ENCODE measurements around the gene ZNF121. TPM values are rescaled to one million over a fixed set of nuclear protein-coding genes. Genes with fewer than 3 reads are reported as not detected.

The ZNF121 gene
- total and polyA plus RNA-seq, 7 donors = 3.0 to 32.2 (median 15.6) TPM

DNA sequence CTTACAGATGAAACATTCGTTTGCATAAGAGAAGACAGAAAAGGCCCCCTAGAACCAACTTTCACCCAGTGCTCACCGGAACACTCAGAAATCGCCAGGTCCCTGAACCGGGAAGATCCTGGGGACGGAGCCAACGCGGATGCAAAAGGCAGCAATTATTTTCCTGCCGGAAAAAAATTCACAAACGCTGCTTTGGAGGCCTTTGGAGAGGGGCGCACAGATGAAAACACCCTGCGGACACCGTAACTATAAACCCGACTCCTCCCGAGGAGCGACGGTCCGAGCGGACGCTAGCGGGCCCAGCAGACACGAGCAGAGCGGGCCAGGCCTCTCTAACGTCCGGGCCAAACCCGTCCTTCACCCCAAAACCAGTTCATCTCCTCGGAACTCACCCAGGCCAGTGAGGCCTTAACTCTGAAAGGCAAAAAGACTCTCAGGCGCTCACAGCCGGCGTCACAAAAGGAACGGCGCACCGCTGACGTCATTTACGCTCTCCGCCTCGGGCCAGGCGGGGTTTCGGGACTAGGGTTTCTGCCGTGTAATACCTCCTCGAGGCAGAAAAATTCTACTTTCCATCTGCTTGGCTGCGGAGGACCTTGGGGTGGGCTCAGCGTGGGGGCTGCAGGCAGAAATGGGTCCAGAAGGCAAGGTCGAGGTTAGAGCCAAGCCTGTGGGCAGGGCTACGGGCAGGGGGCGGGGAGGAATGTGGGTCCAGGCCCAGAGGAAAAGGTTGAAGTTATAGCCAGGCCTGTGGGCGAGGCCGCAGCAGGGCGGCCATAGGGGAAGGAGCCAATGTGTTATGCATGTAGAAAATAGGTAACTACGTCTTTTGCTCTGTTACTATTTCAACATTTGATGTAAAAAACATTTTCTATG, 45.9 kb downstream of the ZNF121 start, which contains the start of gene ZNF426:
Gene ZNF426 (minus strand): TSS at position 463 of the 876 bp plus-strand sequence. CDS start 2,413 bp downstream, outside the sequence.
- WGBS, 3 donors = 0 to 1% (median 0%) methylated on average over 49 of the region's 49 CpGs
- TF ChIP-seq, protein P1, sequence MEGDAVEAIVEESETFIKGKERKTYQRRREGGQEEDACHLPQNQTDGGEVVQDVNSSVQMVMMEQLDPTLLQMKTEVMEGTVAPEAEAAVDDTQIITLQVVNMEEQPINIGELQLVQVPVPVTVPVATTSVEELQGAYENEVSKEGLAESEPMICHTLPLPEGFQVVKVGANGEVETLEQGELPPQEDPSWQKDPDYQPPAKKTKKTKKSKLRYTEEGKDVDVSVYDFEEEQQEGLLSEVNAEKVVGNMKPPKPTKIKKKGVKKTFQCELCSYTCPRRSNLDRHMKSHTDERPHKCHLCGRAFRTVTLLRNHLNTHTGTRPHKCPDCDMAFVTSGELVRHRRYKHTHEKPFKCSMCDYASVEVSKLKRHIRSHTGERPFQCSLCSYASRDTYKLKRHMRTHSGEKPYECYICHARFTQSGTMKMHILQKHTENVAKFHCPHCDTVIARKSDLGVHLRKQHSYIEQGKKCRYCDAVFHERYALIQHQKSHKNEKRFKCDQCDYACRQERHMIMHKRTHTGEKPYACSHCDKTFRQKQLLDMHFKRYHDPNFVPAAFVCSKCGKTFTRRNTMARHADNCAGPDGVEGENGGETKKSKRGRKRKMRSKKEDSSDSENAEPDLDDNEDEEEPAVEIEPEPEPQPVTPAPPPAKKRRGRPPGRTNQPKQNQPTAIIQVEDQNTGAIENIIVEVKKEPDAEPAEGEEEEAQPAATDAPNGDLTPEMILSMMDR (IDR thresholded peaks at IDR 0.05) = no peak
- Histone ChIP-seq H3K4me3 (peak within 1 kb of the TSS; percentile 91), H3K27me3 (ENCODE audit: insufficient read depth in 3 of 3, low read length in 2 of 3) (no peaks in the 10 kb centered on the region), H3K27ac (peak within 1 kb of the TSS; percentile 87), H3K4me1 (peaks cover 12% of the 10 kb centered on the region), H3K36me3 (ENCODE audit: insufficient read depth in 1 of 2, low read depth in 1 of 2) (peaks cover 17 to 32% of the 10 kb centered on the region in 2 donors), H3K9me3 (peaks cover 28% of the 10 kb centered on the region)
- DNase-seq (peak; percentile 87 to 92), ATAC-seq (peak; percentile 95 to 99 (median 97))
- intact Hi-C loops (cut with DNase I) = loop anchor here in 1 of 2 donors (5.0 kb wide), 2 partner anchors 401 to 1434 kb away; no protein-coding TSS in a partner anchor

DNA sequence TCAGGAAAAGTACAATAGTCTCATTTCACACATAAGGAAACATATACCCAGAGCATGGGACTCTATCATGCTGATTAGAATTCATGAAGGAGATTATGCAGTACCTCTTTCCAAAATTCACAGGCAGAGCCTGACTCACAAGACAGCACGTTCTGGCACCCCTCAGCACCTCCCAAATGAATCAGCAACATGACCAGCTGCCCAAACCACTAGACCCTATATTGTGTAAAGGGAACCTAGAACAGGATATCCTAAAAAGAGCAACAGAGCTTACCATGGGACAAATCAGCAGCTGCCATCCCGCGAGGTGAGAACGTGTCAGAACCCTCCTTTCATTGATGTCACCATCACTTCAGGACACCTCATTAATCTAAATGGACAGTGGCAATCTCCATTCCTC, 48.4 kb downstream of the ZNF121 start:
- no peak overlapping the region for H3K4me3 ChIP-seq
- H3K36me3 ChIP-seq (ENCODE audit: insufficient read depth in 1 of 2, low read depth in 1 of 2) = peaks cover 39 to 57% of the 10 kb centered on the region in 2 donors
- no peak for DNase-seq
- ATAC-seq = no peak
- intact Hi-C loops (cut with DNase I) = loop anchor here in 1 of 2 donors (5.0 kb wide), 2 partner anchors 399 to 1436 kb away; no protein-coding TSS in a partner anchor
- peaks cover 48% of the 10 kb centered on the region for H3K9me3 ChIP-seq
- WGBS, 3 donors = 94 to 98% (median 96%) methylated on average over 4 of the region's 4 CpGs
- peaks cover 12% of the 10 kb centered on the region for H3K4me1 ChIP-seq
- TF ChIP-seq, protein P1 (IDR thresholded peaks at IDR 0.05) = no peak
- no peaks in the 10 kb centered on the region for H3K27me3 ChIP-seq (ENCODE audit: insufficient read depth in 3 of 3, low read length in 2 of 3)
- H3K27ac ChIP-seq = no peak overlapping the region

DNA sequence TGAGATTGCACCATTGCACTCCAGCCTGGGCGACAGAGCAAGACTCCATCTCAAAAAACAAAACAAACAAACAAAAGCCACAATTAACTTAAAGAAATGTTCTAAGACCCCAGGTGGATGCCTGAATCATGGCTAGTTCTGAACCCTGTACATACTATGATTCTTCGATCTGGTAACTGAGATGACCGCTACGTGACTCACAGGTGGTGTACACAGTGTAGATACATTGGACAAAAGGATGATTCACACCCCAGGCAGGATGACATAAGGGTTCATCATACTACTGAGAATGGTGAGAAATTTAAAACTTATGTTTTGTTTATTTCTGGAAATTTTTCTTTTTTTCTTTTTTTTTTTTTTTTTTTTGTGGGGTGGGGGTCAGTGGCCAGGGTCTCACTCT, 52.4 kb downstream of the ZNF121 start:
- DNase-seq (no peak), ATAC-seq (no peak)
- peaks cover 5% of the 10 kb centered on the region for H3K4me1 ChIP-seq
- intact Hi-C loops (cut with DNase I) = no loop called here
- H3K27ac ChIP-seq = no peak overlapping the region
- H3K27me3 ChIP-seq (ENCODE audit: insufficient read depth in 3 of 3, low read length in 2 of 3) = no peaks in the 10 kb centered on the region
- H3K4me3 ChIP-seq = no peak overlapping the region
- TF ChIP-seq, protein P1 (IDR thresholded peaks at IDR 0.05) = no peak
- WGBS, 3 donors = 96 to 99% (median 98%) methylated on average over 4 of the region's 4 CpGs
- peaks cover 76% of the 10 kb centered on the region for H3K9me3 ChIP-seq
- H3K36me3 ChIP-seq (ENCODE audit: insufficient read depth in 1 of 2, low read depth in 1 of 2) = peaks cover 75 to 97% of the 10 kb centered on the region in 2 donors

- Histone ChIP-seq H3K36me3 (ENCODE audit: insufficient read depth in 1 of 2, low read depth in 1 of 2) (peaks cover 68 to 79% of the 10 kb centered on the region in 2 donors), H3K27ac (no peak overlapping the region), H3K9me3 (peaks cover 93% of the 10 kb centered on the region), H3K4me1 (no peaks in the 10 kb centered on the region), H3K27me3 (ENCODE audit: insufficient read depth in 3 of 3, low read length in 2 of 3) (no peaks in the 10 kb centered on the region), H3K4me3 (no peak overlapping the region)
- ATAC-seq (no peak), DNase-seq (no peak)
- TF ChIP-seq, protein P1 (IDR thresholded peaks at IDR 0.05) = no peak
- intact Hi-C loops (cut with DNase I) = no loop called here
- 97 to 98% (median 98%) methylated on average over 5 of the region's 5 CpGs for WGBS, 3 donors
Measured at GRCh38 chr19:9528757-9529336, 55.5 kb downstream of the ZNF121 start.
